Left kidney (tissue), 2 donors: Measurements from ENCODE around the gene FAM227B. TPM values are rescaled to one million over a fixed set of nuclear protein-coding genes. Genes with fewer than 3 reads are reported as not detected.
"Not testable (repeated sequence)": the region's sequence is repeated elsewhere in the genome, so short reads cannot be mapped to it uniquely, and the experiment has no call there.

Experiments
- DNase-seq: peaks from one replicate; pipeline ENCODE4 v3.0.0-alpha.2; 2013
- polyA plus RNA-seq: library from polyadenylated mRNA; unstranded; fragments of 120-200 nt; gene quantifications from one replicate; pipeline ENCODE4 v1.2.1, GENCODE V29; 2013; ENCODE audit not compliant: insufficient read length

FAM227B gene
- polyA plus RNA-seq, 1 donor: 18.8 TPM

DNA sequence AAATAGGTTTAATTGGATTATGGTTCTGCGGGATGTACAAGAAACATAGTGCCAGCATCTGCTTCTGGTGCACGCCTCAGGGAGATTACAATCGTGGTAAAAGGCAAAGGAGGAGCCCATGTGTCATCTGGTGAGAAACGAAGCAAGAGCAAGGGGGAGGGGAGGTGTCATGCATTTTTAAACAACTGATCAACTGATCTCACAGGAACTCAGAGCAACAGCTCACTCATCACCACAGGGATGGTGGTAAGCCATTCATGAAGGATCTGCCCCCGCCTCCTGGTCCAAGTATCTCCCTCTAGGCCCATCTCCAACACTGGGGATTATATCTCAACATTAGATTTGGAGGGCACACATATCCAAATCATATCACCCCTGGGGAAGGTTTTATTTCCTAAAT, 239.7 kb downstream of the FAM227B start:
- DNase-seq: no peak

DNA sequence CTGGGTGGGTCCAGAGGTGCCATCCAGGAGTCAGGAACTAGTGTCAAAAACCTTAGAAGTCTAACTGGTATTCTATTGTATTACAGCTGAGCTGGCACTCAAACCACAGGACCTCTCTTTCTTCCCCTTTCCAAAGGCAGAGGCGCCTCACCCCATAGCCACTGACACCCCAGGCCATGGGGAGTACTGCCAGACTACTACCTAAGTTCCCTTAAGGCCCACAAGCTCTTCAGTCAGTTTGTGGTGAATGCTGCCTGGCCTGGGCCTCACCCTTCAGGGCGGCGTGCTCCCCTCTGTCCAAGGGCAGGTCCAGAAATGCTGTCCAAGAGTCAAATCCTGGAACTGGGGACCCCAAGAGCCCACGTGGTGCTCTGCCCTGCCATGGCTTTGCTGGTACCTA, 240.6 kb downstream of the FAM227B start:
- DNase-seq: no peak

DNA sequence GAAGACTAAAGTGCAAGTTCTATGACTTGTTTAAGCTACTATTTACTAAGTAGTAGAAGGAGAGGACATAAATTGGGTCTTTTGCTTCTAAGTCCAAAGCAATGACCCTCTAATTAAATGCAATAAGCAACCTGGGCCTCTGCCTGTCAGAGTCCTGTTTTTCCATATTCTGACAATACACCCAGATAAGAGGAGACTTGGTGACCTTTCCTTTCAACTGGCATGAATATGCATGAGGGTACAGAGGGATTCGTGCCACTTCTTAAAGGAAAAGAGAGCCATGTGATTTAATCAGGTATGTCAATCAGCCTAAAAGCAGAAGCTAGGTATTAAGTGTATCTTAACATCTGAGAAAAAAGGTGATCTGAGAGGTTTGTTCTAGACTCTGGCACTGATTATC, 248.3 kb downstream of the FAM227B start:
- no peak for DNase-seq

DNA sequence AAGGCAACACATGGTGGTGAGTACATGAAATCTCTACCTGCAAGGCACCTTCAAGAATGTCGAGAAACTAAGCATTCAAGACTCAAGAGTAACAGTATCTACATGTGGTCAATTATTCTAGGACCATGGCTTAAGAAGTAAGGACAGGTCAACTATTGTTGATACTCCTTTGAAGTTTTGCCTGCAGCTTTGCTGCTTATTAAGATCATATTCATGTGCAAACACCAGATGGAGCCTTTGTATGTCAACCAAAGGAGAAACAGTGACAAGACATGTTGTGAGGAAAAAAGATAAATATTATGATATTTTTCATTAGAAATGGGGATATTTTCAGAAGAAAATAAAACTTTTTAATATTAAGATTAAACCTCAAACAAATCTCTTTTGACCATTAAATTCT, 249.8 kb downstream of the FAM227B start:
- no peak for DNase-seq

DNA sequence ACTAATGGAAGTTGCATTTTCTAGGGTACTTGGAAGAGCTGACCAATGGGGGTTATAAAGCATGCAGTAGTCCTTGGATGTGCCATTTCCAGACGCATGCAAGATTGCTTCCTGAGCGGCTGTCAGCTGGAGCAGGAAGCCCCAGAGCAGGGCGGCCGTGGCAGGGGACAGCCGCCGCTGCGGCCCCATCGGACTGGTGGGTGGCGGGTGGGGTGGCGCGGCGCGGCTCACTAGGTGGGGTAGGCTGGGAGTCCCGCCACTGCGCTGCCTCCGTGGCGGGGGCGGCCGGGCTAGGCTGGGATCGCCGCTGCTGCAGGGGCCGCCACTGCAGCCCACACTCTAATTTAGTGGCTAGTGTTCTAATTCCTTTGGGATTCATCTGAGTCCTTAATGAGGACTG, 254.1 kb downstream of the FAM227B start:
- DNase-seq: no peak

DNA sequence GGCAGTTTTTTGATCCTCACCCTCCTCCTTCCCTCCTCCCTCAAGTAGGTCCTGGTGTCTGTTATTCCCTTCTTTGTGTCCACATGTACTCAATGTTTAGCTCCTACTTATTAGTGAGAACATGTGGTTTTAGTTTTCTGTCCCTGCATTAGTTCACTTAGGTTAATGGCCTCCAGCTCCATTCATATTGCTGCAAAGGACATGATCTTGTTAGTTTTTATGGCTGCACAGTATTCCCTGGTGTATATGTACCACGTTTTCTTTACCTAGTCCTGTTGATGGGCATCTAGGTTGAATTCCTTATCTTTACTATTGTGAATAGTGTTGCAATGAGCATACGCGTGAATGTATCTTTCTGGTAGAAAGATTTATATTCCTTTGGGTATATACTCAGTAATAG, 259.2 kb downstream of the FAM227B start:
- DNase-seq: no peak

DNA sequence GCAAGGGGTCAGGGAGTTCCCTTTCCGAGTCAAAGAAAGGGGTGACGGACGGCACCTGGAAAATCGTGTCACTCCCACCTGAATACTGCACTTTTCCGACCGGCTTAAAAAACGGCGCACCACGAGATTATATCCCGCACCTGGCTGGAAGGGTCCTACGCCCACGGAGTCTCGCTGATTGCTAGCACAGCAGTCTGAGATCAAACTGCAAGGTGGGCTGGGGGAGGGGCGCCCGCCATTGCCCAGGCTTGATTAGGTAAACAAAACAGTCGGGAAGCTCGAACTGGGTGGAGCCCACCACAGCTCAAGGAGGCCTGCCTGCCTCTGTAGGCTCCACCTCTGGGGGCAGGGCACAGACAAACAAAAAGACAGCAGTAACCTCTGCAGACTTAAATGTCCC, 266.2 kb downstream of the FAM227B start:
- not testable (repeated sequence) for DNase-seq

DNA sequence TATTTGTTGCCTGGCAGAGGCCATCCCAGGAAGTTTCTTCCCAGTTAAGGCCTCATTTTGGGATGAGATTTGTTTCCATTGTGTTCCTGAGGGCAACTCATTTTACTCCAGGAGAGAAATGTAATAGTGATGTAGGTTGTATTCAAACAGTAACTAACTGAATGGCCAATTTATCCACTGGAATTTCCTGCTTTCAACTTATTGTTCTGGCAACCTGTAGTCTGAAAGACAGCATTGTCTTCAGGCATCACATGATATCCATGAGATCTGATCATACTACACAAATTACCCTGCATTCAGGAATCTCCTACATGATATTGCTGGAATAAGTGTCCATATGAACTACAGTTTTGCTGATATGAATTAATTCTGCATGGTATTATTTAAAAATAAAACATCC, 277.1 kb downstream of the FAM227B start:
- DNase-seq: no peak

DNA sequence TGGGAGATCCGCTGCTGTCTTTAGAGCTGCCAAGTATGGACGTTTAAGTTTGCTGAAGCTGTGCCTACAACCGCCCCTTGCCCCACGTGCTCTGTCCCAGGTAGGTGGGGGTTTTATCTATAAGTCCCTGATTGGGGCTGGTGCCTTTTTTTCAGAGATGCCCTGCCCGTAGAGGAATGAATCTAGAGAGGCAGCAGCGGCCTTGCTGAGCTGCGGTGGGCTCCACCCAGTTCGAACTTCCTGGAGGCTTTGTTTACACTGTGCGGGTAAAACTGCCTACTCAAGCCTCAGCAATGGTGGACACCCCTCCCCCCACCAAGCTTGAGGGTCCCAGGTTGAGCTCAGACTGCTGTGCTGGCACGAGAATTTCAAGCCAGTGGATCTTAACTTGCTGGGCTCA, 281.0 kb downstream of the FAM227B start:
- DNase-seq: no peak

DNA sequence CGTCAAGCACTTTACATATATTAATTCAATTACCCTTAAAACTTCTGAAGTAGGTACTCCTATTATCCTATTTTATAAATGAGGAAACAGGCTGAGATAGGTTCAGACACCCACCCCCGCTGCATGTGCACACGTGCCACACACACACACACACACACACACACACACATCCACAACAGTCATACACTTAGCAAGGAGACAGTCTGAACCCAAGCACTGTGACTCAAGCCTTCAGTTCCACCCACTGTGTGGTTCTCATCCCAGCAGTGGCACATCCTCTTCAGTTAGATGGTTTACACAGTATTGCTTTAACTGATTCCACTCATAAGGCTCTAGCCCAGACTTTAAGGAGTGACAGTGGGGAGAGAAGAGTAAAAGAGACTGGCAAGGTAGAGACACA, 288.7 kb downstream of the FAM227B start:
- no peak for DNase-seq

DNA sequence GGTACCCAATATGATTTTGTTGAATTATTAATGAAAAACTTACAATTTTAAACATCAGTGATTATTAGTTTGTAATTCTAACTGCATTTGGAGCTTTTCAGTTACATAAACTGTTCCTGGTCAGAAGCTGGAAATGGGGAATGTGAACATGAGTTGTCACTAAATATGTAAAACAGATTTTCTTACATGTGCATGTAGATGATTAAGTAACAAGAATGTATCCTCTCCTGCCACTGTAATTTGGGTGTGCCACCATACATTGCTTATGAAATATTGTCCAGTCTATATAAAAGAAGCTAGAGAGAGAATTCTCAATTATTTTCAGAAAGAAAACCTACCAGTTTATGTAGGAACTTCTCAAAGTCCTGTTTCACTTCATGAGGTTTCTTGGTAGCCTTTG, 289.2 kb downstream of the FAM227B start:
- DNase-seq: no peak

DNA sequence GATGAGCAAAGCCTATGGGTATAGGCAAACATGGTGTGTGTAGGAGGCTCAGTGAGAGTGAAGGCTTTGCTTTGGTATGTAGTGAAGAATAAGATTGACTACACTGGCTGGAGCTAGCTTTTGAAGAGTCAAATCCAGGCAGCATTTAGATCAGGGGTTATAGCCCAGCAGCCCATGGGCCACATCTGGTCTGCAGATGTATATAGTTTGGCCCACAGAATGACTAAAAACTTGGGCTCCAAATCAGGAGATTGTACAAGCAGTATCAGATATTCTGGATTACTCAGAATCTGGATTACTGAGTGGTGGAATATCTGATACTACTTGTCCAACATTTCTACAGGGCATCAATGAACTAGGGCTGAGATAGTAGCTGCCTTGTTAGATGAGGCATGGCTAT, 290.5 kb downstream of the FAM227B start:
- DNase-seq: no peak

DNA sequence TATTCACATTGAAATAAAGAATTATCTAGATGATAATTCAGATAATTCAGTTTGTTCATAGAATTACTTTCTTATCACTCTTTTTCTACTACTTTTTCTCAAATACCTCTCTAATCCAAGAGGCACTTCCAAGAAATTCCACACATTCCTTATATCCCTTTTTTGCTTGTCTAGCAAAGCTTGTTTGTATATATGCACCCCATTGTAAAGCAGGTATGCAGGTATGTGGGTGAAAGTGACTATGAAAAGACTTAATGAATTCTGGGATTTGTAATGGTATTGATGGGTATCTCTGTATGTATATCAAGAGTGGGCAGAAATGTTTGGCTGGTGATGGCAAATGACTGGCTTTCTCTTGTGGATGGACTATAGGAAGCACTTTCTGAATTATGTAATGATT, 291.7 kb downstream of the FAM227B start:
- no peak for DNase-seq

DNA sequence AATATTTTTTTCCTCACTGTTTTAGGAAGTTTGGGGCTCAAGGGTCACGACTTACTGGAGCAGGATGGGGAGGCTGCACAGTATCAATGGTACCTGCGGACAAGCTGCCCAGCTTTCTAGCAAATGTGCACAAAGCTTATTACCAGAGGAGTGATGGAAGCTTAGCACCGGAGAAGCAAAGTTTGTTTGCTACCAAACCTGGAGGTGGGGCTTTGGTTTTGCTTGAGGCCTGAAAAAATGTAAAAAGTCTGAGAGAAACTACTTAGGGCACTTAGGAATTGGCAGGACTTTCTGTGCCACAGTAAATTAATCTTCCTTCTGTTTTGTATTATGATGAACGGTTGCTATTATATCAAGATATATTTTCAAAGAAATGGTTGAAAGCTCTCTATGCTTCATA, 292.7 kb downstream of the FAM227B start:
- DNase-seq: no peak

DNA sequence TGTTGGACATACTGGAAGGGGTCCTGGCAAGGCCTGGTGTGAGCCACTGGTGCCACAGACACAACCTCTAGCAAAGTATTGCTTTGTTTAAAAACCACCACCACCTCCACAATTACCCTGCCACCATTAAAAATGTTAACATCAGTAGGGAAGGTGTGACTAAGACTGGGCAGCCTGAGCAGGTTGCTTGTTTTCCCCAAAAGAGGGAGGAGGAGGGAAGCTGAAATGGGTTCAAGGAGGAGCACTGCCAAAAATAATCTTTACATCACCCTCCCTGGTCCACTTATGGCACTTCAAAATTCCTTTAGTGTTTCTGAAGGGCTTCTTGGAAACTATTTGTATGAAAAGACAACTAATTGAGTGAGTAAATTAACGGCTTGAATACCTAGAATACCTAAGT, 297.4 kb downstream of the FAM227B start:
- no peak for DNase-seq

DNA sequence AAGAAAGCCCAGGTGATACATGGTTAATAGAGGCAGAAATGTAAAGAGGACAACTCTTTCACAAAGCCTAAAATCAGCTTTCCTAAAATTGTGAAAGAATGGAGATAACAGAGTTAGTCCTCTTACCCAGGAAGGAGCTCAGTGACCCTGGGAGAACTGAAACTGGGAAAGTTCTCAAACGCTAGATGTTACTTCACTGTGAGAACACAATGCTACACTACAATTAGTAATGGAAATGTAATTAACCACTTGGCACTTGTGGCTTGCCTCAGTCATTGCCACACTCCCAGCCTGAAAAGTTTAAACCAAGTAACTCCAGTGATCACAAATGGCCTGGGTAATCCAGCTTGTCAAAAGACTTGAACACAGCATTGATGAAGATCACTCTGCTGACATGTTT, 300.3 kb downstream of the FAM227B start:
- DNase-seq: no peak

DNA sequence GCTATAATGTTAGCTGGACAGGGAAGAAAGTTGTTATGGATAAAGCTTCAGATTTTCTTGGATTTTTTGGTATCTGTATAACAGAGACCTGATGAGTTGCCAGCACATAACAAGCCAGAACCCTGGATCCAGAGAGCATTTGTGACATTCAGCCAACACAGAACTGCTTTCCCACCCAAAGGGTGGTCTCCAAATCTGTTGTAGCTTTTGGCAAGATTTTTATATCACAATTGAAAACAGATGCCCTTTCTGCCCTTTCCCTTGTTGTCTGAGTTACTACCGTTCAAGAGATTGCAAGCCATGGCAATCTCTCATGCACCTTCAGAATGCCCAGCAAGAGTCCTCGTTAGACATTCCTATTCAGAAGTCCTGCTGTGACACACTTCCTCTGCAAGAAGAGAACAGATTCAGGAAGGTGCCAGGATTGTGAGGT, 305.2 kb downstream of the FAM227B start:
- DNase-seq: no peak

DNA sequence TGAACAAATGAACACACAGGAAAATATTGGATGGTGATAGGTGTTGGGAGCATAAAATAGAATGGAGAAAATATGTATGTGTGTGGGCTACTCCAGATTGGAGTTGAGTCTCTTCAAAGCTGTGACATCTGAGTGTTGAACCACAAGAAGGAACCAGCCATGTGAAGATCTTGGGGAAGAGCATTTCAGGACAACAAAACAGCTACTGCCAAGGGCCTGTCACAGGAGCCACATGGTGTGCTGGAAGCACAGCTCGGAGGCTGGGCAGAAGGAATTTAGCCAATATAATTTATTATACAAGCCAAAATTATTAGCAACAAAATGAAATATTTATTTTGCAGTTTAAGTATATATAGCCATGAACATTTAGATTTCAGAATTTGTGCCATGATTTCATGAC, 305.9 kb downstream of the FAM227B start:
- DNase-seq: no peak

DNA sequence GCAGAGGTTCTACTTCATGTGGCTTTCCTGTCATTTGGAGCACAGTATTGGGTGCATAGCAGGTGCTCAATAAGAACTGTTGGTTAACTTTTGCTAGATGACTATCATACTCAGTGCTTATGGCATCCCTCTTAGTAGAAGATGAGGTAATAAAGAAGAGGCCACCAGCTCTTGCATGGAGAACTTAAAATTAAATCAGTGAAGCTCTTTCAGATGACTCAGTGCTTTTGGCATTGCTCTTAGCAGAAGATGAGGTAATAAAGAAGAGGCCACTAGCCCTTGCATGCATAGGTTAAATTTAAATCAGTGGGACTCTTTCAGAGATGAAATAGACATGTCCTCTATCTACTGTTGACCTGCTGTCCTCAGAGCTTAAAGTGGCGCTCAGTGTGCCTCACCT, 307.0 kb downstream of the FAM227B start:
- DNase-seq: no peak

DNA sequence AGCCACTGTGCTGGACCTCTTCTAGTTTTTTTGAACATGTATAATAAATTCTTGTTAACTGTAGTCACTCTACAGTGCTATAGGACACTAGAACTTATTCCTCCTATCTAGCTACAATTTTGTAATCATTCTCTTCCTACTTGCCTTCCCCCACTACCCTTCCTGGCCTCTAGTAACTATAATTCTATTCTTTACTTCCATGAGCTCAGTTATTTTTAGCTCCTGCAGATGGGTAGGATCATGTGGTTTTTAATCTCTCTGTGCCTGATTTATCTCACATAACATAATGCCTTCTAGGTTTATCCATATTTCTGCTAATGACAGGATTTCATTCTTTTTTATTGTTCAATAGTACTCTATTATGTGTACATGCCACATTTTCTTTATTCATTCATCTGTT, 310.7 kb downstream of the FAM227B start:
- no peak for DNase-seq

DNA sequence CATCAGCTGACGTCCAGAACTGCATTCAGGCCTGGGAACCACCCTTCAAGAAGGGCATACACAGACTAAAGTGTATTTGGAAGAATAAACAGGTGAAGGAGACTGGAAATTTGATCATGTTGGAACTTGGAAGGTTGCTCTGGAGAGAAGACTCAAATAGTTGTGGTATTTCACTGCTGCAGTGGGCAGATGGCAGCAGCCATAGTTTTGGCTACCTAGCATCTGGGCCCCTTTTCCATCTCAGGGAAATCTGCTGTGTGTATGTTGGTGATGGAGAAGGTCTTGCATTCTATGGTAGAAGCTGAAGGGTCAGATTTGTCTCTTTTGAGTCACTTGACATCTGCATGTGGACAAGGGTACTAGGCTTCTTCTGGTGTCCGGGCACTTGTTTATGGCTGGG, 311.9 kb downstream of the FAM227B start:
- no peak for DNase-seq

DNA sequence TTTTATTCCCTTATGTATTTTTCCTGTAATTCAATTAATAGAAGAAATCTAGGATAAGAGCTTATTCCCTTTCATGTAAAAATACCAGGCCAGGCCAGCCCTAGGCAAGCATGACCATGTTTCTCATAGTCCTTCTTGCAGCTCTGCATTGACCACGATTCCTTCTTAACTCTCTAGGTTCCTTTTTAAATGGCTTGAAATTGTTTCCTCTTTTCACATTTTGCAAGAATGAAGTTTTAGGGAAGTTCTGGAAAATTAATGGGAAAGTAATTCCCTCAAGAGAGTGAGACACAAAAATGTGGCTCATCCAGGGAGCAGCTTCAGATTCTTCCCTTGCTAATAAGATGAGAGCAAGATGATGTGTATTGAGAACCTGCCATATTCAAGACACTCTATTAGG, 314.1 kb downstream of the FAM227B start:
- no peak for DNase-seq

DNA sequence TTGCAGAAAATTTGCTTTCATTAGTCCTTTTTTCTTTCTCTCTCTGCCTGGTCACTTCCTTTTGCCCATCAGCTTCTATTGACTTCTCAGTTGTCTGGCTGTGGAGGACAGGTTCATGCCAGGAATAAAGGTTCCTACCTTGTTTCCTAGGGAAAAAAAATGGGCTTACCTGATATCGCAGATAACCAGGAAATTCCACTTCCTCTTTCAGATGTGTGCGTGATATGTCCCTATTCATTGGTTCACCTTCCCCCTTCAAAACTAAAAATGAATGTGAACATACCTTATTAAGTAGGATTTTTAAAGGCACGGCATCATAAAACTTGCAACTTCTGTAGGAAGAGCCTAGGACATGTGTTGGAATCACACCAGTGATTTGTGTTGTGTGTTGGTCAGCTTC, 317.6 kb downstream of the FAM227B start:
- no peak for DNase-seq

DNA sequence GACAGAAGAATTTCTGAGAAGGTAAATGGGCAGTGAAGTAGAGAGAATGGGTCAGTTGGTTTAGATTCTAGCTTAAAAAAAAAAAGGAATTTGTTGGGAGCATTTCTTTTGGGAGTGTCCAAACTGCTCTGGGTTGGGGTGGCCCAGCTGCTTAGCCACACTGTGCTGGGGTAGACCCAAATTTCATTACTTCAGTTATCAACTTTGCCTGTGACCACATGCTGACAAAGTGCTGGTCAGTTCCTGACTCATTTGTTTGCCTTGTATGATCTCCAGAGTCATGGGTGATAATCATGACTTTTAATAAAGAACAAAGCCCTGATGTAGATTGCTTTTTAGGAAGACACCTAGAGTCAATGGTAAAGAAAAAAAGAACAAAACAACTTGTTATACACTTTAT, 319.1 kb downstream of the FAM227B start:
- no peak for DNase-seq

DNA sequence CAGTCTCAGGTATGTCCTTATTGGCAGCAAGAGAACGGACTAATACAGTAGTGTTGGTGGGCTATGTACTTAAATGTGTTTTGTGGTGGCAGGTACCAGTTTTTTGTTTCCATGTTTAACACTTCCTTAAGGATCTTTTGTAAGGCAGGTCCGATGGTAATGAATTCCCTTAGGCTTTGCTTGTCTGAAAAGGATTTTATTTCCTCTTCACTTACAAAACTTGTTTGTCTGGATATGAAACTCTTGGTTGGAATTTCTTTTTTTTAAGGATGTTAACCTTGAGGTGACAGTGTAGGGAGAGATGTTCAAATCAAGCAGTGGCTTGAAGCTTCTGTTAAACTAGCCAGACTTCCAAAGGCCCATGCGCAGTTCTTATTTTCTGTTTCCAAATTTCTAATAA, 319.8 kb downstream of the FAM227B start:
- no peak for DNase-seq

DNA sequence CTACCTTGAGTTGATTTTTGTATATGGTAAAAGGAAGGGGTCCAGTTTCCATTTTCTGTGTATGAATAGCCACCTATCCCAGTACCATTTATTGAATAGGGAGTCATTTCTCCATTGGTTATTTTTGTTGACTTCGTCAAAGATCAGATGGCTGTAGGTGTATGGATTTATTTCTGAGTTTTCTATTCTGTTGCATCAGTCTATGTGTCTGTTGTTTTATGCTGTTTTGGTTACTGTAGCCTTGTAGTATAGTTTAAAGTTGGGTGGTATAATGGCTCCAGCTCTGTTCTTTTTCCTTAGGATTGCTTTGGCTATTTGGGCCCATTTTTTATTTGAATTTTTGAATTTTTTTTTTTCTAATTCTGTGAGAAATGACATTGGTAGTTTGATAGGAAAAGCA, 323.0 kb downstream of the FAM227B start:
- DNase-seq: no peak
